Measurements from ENCODE around the gene LRRC4B. TPM values are rescaled to one million over a fixed set of nuclear protein-coding genes. Genes with fewer than 3 reads are reported as not detected.

The LRRC4B gene
- polyA plus RNA-seq, 1 of the 3 experiments (the other 2 are of a cell fraction): 6.9 TPM

DNA sequence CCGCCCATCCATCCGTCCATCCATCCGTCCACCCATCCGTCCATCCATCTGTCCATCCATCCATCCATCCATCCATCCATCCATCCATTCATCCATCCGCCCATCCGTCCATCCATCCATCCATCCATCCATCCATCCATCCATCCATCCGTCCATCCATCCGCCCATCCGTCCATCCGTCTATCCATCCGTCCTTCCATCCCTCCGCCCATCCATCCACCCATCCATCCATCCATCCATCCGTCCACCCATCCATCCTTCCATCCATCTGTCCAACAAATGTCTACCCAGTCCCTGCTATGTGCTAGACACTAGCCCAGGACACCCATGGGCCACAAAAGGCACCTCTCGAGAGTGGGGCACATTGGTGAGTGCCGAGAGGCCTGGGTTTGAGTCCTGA lies 15.7 kb downstream of the LRRC4B start:
- H3K9me3 ChIP-seq: no peaks in the 10 kb centered on the region
- no peak for DNase-seq
- H3K9ac ChIP-seq: no peak overlapping the region
- H2AFZ ChIP-seq (ENCODE audit: low read depth): no peak overlapping the region
- peaks cover 0 to 25% of the 10 kb centered on the region in 2 experiments; a peak in 1 of 4 replicates for H3K4me1 ChIP-seq (ENCODE audit: control insufficient read depth in 1 of 2, insufficient read depth in 2 of 2, low read depth in 1 of 2, low read length in 1 of 2)
- ChIA-PET POLR2A (no interaction called here), CTCF (interaction anchor here (0.9 to 10.3 kb wide), 2 partner anchors 13 to 15 kb away, joined by 4 to 170 read pairs; no protein-coding TSS in a partner anchor)
- 78% methylated on average over 15 of the region's 15 CpGs for WGBS (ENCODE audit: low lambda C conversion rate)
- TF ChIP-seq SIN3A (IDR thresholded peaks at IDR 0.05; ENCODE audit: borderline replicate concordance, low read depth, low read length) (no peak), FOSL2 (IDR thresholded peaks at IDR 0.05; ENCODE audit: borderline replicate concordance, low read depth) (no peak), TAF1 (IDR thresholded peaks at IDR 0.05; ENCODE audit: borderline replicate concordance, low read depth, low read length) (no peak), TEAD4 (IDR thresholded peaks at IDR 0.05; ENCODE audit: borderline replicate concordance, insufficient read depth) (no peak)
- H3K9me2 ChIP-seq: no peaks in the 10 kb centered on the region
- no peaks in the 10 kb centered on the region for H3K27me3 ChIP-seq (ENCODE audit: insufficient read depth)
- H3K27ac ChIP-seq (ENCODE audit: low read depth in 2 of 2, low read length in 1 of 2): no peak overlapping the region
- H3K79me2 ChIP-seq (ENCODE audit: insufficient read depth): no peaks in the 10 kb centered on the region
- H3K4me2 ChIP-seq: no peak overlapping the region
- no peaks in the 10 kb centered on the region for H3F3A ChIP-seq (replicated peaks; ENCODE audit: insufficient read depth)
- H4K20me1 ChIP-seq (ENCODE audit: insufficient read depth): peaks cover 11% of the 10 kb centered on the region; the same call in 1 of the 2 replicates
- H3K4me3 ChIP-seq (ENCODE audit: low read depth in 2 of 2, low read length in 1 of 2): no peak overlapping the region
- H3K36me3 ChIP-seq (replicated peaks in 1 of 2; ENCODE audit: control insufficient read depth in 1 of 2, insufficient read depth in 2 of 2, low read length in 1 of 2): no peaks in the 10 kb centered on the region

GRCh38 chr19:50551715-50552187 lies 16.5 kb downstream of the LRRC4B start:
- Histone ChIP-seq H3K4me3 (ENCODE audit: low read depth in 2 of 2, low read length in 1 of 2) (no peak overlapping the region), H3K4me2 (peak overlapping the region; percentile 52; the same call in 1 of the 2 replicates), H3K9ac (no peak overlapping the region), H2AFZ (ENCODE audit: low read depth) (no peak overlapping the region), H3F3A (replicated peaks; ENCODE audit: insufficient read depth) (no peaks in the 10 kb centered on the region), H3K27me3 (ENCODE audit: insufficient read depth) (no peaks in the 10 kb centered on the region), H3K9me3 (no peaks in the 10 kb centered on the region), H3K9me2 (no peaks in the 10 kb centered on the region), H3K79me2 (ENCODE audit: insufficient read depth) (no peaks in the 10 kb centered on the region), H3K36me3 (replicated peaks in 1 of 2; ENCODE audit: control insufficient read depth in 1 of 2, insufficient read depth in 2 of 2, low read length in 1 of 2) (no peaks in the 10 kb centered on the region), H3K4me1 (ENCODE audit: control insufficient read depth in 1 of 2, insufficient read depth in 2 of 2, low read depth in 1 of 2, low read length in 1 of 2) (peaks cover 0 to 27% of the 10 kb centered on the region in 2 experiments; a peak in 1 of 4 replicates), H4K20me1 (ENCODE audit: insufficient read depth) (peaks cover 11% of the 10 kb centered on the region; the same call in 1 of the 2 replicates), H3K27ac (ENCODE audit: low read depth in 2 of 2, low read length in 1 of 2) (no peak overlapping the region; a peak in 1 of 4 replicates)
- ChIA-PET CTCF (interaction anchor here (0.9 kb wide), 1 partner anchor 14 kb away, joined by 4 read pairs; no protein-coding TSS in a partner anchor), POLR2A (interaction anchor here (0.6 kb wide), 1 partner anchor 229 kb away, joined by 3 read pairs; no protein-coding TSS in a partner anchor)
- TF ChIP-seq TAF1 (IDR thresholded peaks at IDR 0.05; ENCODE audit: borderline replicate concordance, low read depth, low read length): no peak
- TF ChIP-seq YY1 (IDR thresholded peaks at IDR 0.05; ENCODE audit: low read depth): no peak
- TF ChIP-seq RAD21 (IDR thresholded peaks at IDR 0.05; ENCODE audit: low read length): no peak
- TF ChIP-seq SMC3 (IDR thresholded peaks at IDR 0.05; ENCODE audit: low read depth, low read length): no peak
- peak; percentile 70 for DNase-seq
- WGBS (ENCODE audit: low lambda C conversion rate): 12% methylated on average over 21 of the region's 22 CpGs

DNA sequence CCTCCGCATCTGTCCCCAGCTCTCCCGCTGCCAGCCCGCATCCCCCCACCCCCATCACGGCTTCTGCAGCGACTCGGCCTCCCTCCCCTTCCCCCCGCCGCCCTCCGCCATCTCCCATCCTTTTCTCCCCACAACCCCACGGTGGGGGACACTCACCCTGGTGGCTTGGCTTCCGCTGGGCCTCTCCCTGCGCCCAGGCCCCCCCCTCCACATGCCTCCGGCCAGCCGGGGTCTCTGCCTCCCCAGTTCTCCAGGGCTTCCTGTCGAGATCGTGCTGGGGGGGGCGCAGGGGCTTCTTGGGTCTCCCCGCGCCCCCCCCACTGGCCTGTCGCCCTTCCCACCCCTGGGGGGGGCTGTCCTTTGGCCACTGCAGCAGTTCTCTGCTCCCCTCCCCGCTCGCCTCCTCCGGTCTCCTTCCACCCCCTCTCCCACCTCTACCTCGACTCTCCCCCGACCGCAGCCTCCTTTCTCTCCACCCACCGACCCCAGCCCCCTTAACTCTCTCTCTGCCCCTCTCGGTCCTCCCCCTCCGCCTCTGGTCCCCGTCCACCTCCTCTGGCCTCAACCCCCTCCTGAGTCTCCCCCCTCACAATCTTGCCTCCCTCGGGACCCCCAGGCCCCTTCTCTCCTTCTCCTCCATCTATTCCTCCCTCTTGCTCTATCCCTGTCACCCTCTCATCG lies 17.1 kb downstream of the LRRC4B start:
- peaks cover 11% of the 10 kb centered on the region; the same call in 1 of the 2 replicates for H4K20me1 ChIP-seq (ENCODE audit: insufficient read depth)
- no peaks in the 10 kb centered on the region for H3F3A ChIP-seq (replicated peaks; ENCODE audit: insufficient read depth)
- DNase-seq: peak; percentile 59
- H3K4me2 ChIP-seq: no peak overlapping the region
- H3K9me2 ChIP-seq: no peaks in the 10 kb centered on the region
- H3K9ac ChIP-seq: no peak overlapping the region
- no peak overlapping the region for H3K4me3 ChIP-seq (ENCODE audit: low read depth in 2 of 2, low read length in 1 of 2)
- ChIA-PET POLR2A (no interaction called here), CTCF (interaction anchor here (0.9 kb wide), 1 partner anchor 14 kb away, joined by 4 read pairs; no protein-coding TSS in a partner anchor)
- H3K36me3 ChIP-seq (replicated peaks in 1 of 2; ENCODE audit: control insufficient read depth in 1 of 2, insufficient read depth in 2 of 2, low read length in 1 of 2): no peaks in the 10 kb centered on the region
- no peaks in the 10 kb centered on the region for H3K79me2 ChIP-seq (ENCODE audit: insufficient read depth)
- H3K9me3 ChIP-seq: no peaks in the 10 kb centered on the region
- no peak for TF ChIP-seq YY1 (IDR thresholded peaks at IDR 0.05; ENCODE audit: low read depth)
- TF ChIP-seq GATA2 (CRISPR knock-in tag; IDR thresholded peaks at IDR 0.05): no peak
- no peak for TF ChIP-seq FOXJ3 (CRISPR knock-in tag; IDR thresholded peaks at IDR 0.05)
- TF ChIP-seq RCOR1 (IDR thresholded peaks at IDR 0.05; ENCODE audit: low read length): no peak
- no peak for TF ChIP-seq FOSL2 (IDR thresholded peaks at IDR 0.05; ENCODE audit: borderline replicate concordance, low read depth)
- TF ChIP-seq TEAD4 (IDR thresholded peaks at IDR 0.05; ENCODE audit: borderline replicate concordance, insufficient read depth): no peak
- no peak for TF ChIP-seq PBX3 (IDR thresholded peaks at IDR 0.05)
- no peak for TF ChIP-seq EZH2phosphoT487 (IDR thresholded peaks at IDR 0.05; ENCODE audit: borderline replicate concordance, low read depth)
- no peak for TF ChIP-seq RAD21 (IDR thresholded peaks at IDR 0.05; ENCODE audit: low read length)
- TF ChIP-seq SIN3A (IDR thresholded peaks at IDR 0.05; ENCODE audit: borderline replicate concordance, low read depth, low read length): no peak
- no peak for TF ChIP-seq ZBTB33 (IDR thresholded peaks at IDR 0.05; ENCODE audit: borderline replicate concordance, low read depth)
- no peaks in the 10 kb centered on the region for H3K27me3 ChIP-seq (ENCODE audit: insufficient read depth)
- no peak overlapping the region for H3K27ac ChIP-seq (ENCODE audit: low read depth in 2 of 2, low read length in 1 of 2)
- no peak overlapping the region for H2AFZ ChIP-seq (ENCODE audit: low read depth)
- 82% methylated on average over 32 of the region's 32 CpGs for WGBS (ENCODE audit: low lambda C conversion rate)
- peaks cover 0 to 26% of the 10 kb centered on the region in 2 experiments; a peak in 1 of 4 replicates for H3K4me1 ChIP-seq (ENCODE audit: control insufficient read depth in 1 of 2, insufficient read depth in 2 of 2, low read depth in 1 of 2, low read length in 1 of 2)

Measured in SK-N-SH (cell line).